Measurements from ENCODE around the gene IL1RAPL1.

DNA sequence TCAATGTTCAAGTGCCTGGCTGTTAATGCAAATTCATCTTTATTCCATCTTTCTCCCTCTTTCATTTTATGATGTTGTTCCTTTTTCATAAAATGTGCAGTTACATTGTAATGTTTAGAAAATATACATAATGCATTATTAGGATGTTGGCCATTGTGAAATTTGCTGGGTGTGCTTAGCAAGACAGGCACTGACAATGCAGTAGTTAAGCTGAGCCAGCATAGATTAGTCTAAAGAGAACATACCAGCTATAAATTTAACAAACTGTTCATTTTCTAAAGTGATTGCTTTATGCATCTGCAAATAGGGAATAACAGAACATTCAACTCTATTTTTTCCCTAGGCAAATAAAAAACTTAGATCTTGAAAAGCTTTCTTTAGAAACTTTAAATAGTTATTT is 436.0 kb downstream of the IL1RAPL1 start:
- TF ChIP-seq GATA2 (IDR thresholded peaks at IDR 0.05; ENCODE audit: low read depth, low read length), result no peak
- TF ChIP-seq GATA3 (IDR thresholded peaks at IDR 0.05; ENCODE audit: low read depth, low read length), result no peak
